ENCODE data around the gene FCRL4.

The FCRL4 gene

DNA sequence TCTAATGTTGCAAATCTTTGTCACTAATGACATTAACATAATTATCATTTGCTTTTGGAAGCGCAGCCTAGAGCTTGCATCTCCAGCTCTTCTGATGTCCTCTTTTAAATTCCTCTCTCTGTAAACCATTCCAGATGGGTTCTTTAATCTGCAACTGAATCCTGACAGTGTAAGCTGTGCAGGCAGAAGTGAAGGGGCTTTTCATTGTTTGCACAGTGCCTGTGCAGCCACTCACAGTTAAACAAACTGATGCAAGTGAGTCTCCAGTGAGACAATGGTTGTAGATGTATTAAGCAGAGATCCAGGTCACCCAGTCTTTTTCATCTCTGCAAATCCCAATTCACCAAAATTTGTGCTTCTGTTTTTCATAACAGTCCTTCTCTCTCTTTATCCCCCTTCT is 23.0 kb downstream of the FCRL4 start:
- no peaks in the 10 kb centered on the region for H3K27me3 ChIP-seq (ENCODE audit: insufficient read depth, low read length, poor library complexity, severe bottlenecking)
- no peaks in the 10 kb centered on the region for H3F3A ChIP-seq (ENCODE audit: low read depth)
- H3K9me2 ChIP-seq (replicated peaks; ENCODE audit: low read depth, low read length): no peaks in the 10 kb centered on the region
- no peak overlapping the region for H3K9ac ChIP-seq (ENCODE audit: low read depth, low read length, poor library complexity, severe bottlenecking)
- H3K4me2 ChIP-seq (ENCODE audit: low read depth, low read length, poor library complexity, severe bottlenecking): no peak overlapping the region
- H4K20me1 ChIP-seq (ENCODE audit: insufficient read depth, low read length, poor library complexity, severe bottlenecking): no peaks in the 10 kb centered on the region
- no peaks in the 10 kb centered on the region for H3K9me3 ChIP-seq (ENCODE audit: insufficient read depth, low read depth, low read length)
- no peaks in the 10 kb centered on the region for H3K36me3 ChIP-seq (ENCODE audit: insufficient read depth, low read length)
- H3K79me2 ChIP-seq (ENCODE audit: insufficient read depth, low read length): no peaks in the 10 kb centered on the region
- no peak overlapping the region for H2AFZ ChIP-seq (ENCODE audit: low read length)
- H3K4me3 ChIP-seq (ENCODE audit: low read length, poor library complexity, severe bottlenecking): no peak overlapping the region
- peaks cover 4% of the 10 kb centered on the region for H3K4me1 ChIP-seq (ENCODE audit: insufficient read depth, low read length, poor library complexity, severe bottlenecking)
- TF ChIP-seq EZH2phosphoT487 (IDR thresholded peaks at IDR 0.05; ENCODE audit: borderline replicate concordance) (no peak), CTCF (conservative IDR thresholded peaks at IDR 0.05; ENCODE audit: low read length) (no peak)

- H3K4me3 ChIP-seq (ENCODE audit: low read length, poor library complexity, severe bottlenecking): peak overlapping the region; percentile 1
- peak overlapping the region; percentile 55 for H3K4me2 ChIP-seq (ENCODE audit: low read depth, low read length, poor library complexity, severe bottlenecking)
- TF ChIP-seq CTCF (conservative IDR thresholded peaks at IDR 0.05; ENCODE audit: low read length) (no peak), EZH2phosphoT487 (IDR thresholded peaks at IDR 0.05; ENCODE audit: borderline replicate concordance) (no peak)
- H3K9me2 ChIP-seq (replicated peaks; ENCODE audit: low read depth, low read length): no peaks in the 10 kb centered on the region
- H3K27me3 ChIP-seq (ENCODE audit: insufficient read depth, low read length, poor library complexity, severe bottlenecking): no peaks in the 10 kb centered on the region
- no peak overlapping the region for H3K9ac ChIP-seq (ENCODE audit: low read depth, low read length, poor library complexity, severe bottlenecking)
- H3K4me1 ChIP-seq (ENCODE audit: insufficient read depth, low read length, poor library complexity, severe bottlenecking): peaks cover 70% of the 10 kb centered on the region
- peaks cover 18% of the 10 kb centered on the region for H3F3A ChIP-seq (ENCODE audit: low read depth)
- H3K9me3 ChIP-seq (ENCODE audit: insufficient read depth, low read depth, low read length): no peaks in the 10 kb centered on the region
- H2AFZ ChIP-seq (ENCODE audit: low read length): no peak overlapping the region
- no peaks in the 10 kb centered on the region for H3K79me2 ChIP-seq (ENCODE audit: insufficient read depth, low read length)
- H4K20me1 ChIP-seq (ENCODE audit: insufficient read depth, low read length, poor library complexity, severe bottlenecking): no peaks in the 10 kb centered on the region
- H3K36me3 ChIP-seq (ENCODE audit: insufficient read depth, low read length): no peaks in the 10 kb centered on the region
Observed at GRCh38 chr1:157566484-157567300, 31.2 kb downstream of the FCRL4 start.

- H3K9me2 ChIP-seq (replicated peaks; ENCODE audit: low read depth, low read length): no peaks in the 10 kb centered on the region
- H3K36me3 ChIP-seq (ENCODE audit: insufficient read depth, low read length): no peaks in the 10 kb centered on the region
- peaks cover 15% of the 10 kb centered on the region for H3F3A ChIP-seq (ENCODE audit: low read depth)
- no peak for TF ChIP-seq CTCF (conservative IDR thresholded peaks at IDR 0.05; ENCODE audit: low read length)
- TF ChIP-seq EZH2phosphoT487 (IDR thresholded peaks at IDR 0.05; ENCODE audit: borderline replicate concordance): no peak
- H3K4me2 ChIP-seq (ENCODE audit: low read depth, low read length, poor library complexity, severe bottlenecking): peak overlapping the region; percentile 72
- no peaks in the 10 kb centered on the region for H3K79me2 ChIP-seq (ENCODE audit: insufficient read depth, low read length)
- peak overlapping the region; percentile 44 for H3K4me3 ChIP-seq (ENCODE audit: low read length, poor library complexity, severe bottlenecking)
- peak overlapping the region; percentile 25 for H3K9ac ChIP-seq (ENCODE audit: low read depth, low read length, poor library complexity, severe bottlenecking)
- H2AFZ ChIP-seq (ENCODE audit: low read length): 0 out of 2 replicates have a peak overlapping the region, but pooled peaks have one; percentile 8
- peaks cover 53% of the 10 kb centered on the region for H3K4me1 ChIP-seq (ENCODE audit: insufficient read depth, low read length, poor library complexity, severe bottlenecking)
- no peaks in the 10 kb centered on the region for H3K9me3 ChIP-seq (ENCODE audit: insufficient read depth, low read depth, low read length)
- no peaks in the 10 kb centered on the region for H4K20me1 ChIP-seq (ENCODE audit: insufficient read depth, low read length, poor library complexity, severe bottlenecking)
- H3K27me3 ChIP-seq (ENCODE audit: insufficient read depth, low read length, poor library complexity, severe bottlenecking): no peaks in the 10 kb centered on the region
Observed at GRCh38 chr1:157562515-157562914, 35.4 kb downstream of the FCRL4 start.

All from Loucy (cell line).